Cortex of kidney (tissue), 1 donor: ENCODE measurements around the gene SLC25A53.
"Not testable (repeated sequence)": the region's sequence is repeated elsewhere in the genome, so short reads cannot be mapped to it uniquely, and the experiment has no call there.

Experiments
- DNase-seq: peaks from one replicate; lab custom pipeline; 2025; lab: John Stamatoyannopoulos, UW

The SLC25A53 gene

GRCh38 chrX:104054956-104055355 is 101.9 kb downstream of the SLC25A53 start:
- DNase-seq, result not testable (repeated sequence)
